ENCODE data around the gene CNFN. TPM values are rescaled to one million over a fixed set of nuclear protein-coding genes. Genes with fewer than 3 reads are reported as not detected.

The CNFN gene
- total RNA-seq, 1 experiment from 2014 or later: 4.6 TPM

- H3K4me1 ChIP-seq (ENCODE audit: control insufficient read depth, insufficient read depth, low read length): no peaks in the 10 kb centered on the region
- TF ChIP-seq TCF7L2 (IDR thresholded peaks at IDR 0.05; ENCODE audit: low read depth, low read length) (no peak), POLR2AphosphoS5 (IDR thresholded peaks at IDR 0.05; ENCODE audit: low read depth, low read length) (no peak), SIN3A (IDR thresholded peaks at IDR 0.05; ENCODE audit: borderline replicate concordance, insufficient read depth, low read depth, low read length) (no peak), REST (IDR thresholded peaks at IDR 0.05; ENCODE audit: insufficient read depth in 1 of 2, low read depth in 2 of 2, low read length in 1 of 2) (no peak), CTCF (IDR thresholded peaks at IDR 0.05) (no peak)
- H3K9me3 ChIP-seq (ENCODE audit: control insufficient read depth, insufficient read depth, low read depth, low read length): no peaks in the 10 kb centered on the region
- in situ Hi-C loops (cut with HindIII; ENCODE audit: low pct_unique_long_range_greater_than_20kb, low sequenced_read_pairs) (no loop called here), intact Hi-C loops (cut with micrococcal nuclease; ENCODE audit: unreplicated experiment) (no loop called here)
- H3K4me3 ChIP-seq (ENCODE audit: low read depth in 2 of 2, low read length in 2 of 2): no peak overlapping the region
- no peaks in the 10 kb centered on the region for H3K27me3 ChIP-seq (ENCODE audit: control insufficient read depth, insufficient read depth, low read length)
- CTCF ChIA-PET: interaction anchor here (0.6 kb wide), 1 partner anchor 1172 kb away, joined by 9 read pairs; no protein-coding TSS in a partner anchor
- BruUV-seq (replicated peaks): no TSS peak
- no peak overlapping the region for H3K27ac ChIP-seq (ENCODE audit: low read length)
- POLR2A ChIA-PET: no interaction called here
- no peak for DNase-seq (ENCODE audit: low read depth, low spot score)
- ATAC-seq: no peak
- H3K36me3 ChIP-seq (ENCODE audit: control insufficient read depth, insufficient read depth, low read length): no peaks in the 10 kb centered on the region
Measured at GRCh38 chr19:42407816-42408175, 17.7 kb upstream of the CNFN start.

GRCh38 chr19:42407085-42407815 is 17.2 kb upstream of the CNFN start:
- no peak for DNase-seq (ENCODE audit: low read depth, low spot score)
- ChIA-PET CTCF (no interaction called here), POLR2A (no interaction called here)
- intact Hi-C loops (cut with micrococcal nuclease; ENCODE audit: unreplicated experiment) (no loop called here), in situ Hi-C loops (cut with HindIII; ENCODE audit: low pct_unique_long_range_greater_than_20kb, low sequenced_read_pairs) (no loop called here)
- no peak for ATAC-seq
- no peak for TF ChIP-seq SIN3A (IDR thresholded peaks at IDR 0.05; ENCODE audit: borderline replicate concordance, insufficient read depth, low read depth, low read length)
- no peak for TF ChIP-seq REST (IDR thresholded peaks at IDR 0.05; ENCODE audit: insufficient read depth in 1 of 2, low read depth in 2 of 2, low read length in 1 of 2)
- TF ChIP-seq POLR2AphosphoS5 (IDR thresholded peaks at IDR 0.05; ENCODE audit: low read depth, low read length): no peak
- Histone ChIP-seq H3K27ac (ENCODE audit: low read length) (no peak overlapping the region), H3K36me3 (ENCODE audit: control insufficient read depth, insufficient read depth, low read length) (no peaks in the 10 kb centered on the region), H3K9me3 (ENCODE audit: control insufficient read depth, insufficient read depth, low read depth, low read length) (no peaks in the 10 kb centered on the region), H3K27me3 (ENCODE audit: control insufficient read depth, insufficient read depth, low read length) (no peaks in the 10 kb centered on the region), H3K4me3 (ENCODE audit: low read depth in 2 of 2, low read length in 2 of 2) (no peak overlapping the region), H3K4me1 (ENCODE audit: control insufficient read depth, insufficient read depth, low read length) (no peaks in the 10 kb centered on the region)
- no TSS peak for BruUV-seq (replicated peaks)

Measured in Panc1 (cell line).